BLaER1 (cell line): ENCODE results near the gene ZBED3.

ENCODE experiments used
- H3K27ac ChIP-seq: shearing (Covaris generic); formaldehyde crosslinking; 2 replicates; pipeline ENCODE4 v1.8.1; 2022
- H3K27me3 ChIP-seq: shearing (Covaris generic); formaldehyde crosslinking; 2 replicates; pipeline ENCODE4 v1.8.1; 2022
- H3K36me3 ChIP-seq: shearing (Covaris generic); formaldehyde crosslinking; 2 replicates; pipeline ENCODE4 v1.8.1; 2022
- H3K4me1 ChIP-seq: shearing (Covaris generic); formaldehyde crosslinking; 2 replicates; pipeline ENCODE4 v1.8.1; 2022
- H3K4me2 ChIP-seq: shearing (Covaris generic); formaldehyde crosslinking; 2 replicates; pipeline ENCODE4 v1.8.1; 2022
- H3K4me3 ChIP-seq: shearing (Covaris generic); formaldehyde crosslinking; 2 replicates; pipeline ENCODE4 v1.8.1; 2022
- H3K9ac ChIP-seq: shearing (Covaris generic); formaldehyde crosslinking; 2 replicates; pipeline ENCODE4 v1.8.1; 2022
- H3K9me3 ChIP-seq: shearing (Covaris generic); formaldehyde crosslinking; 2 replicates; pipeline ENCODE4 v1.8.1; 2022
- H4K20me1 ChIP-seq: shearing (Covaris generic); formaldehyde crosslinking; 2 replicates; pipeline ENCODE4 v1.8.1; 2022
- Cebpa-rat ChIP-seq: shearing (Covaris generic); IDR thresholded peaks from 2 replicates; pipeline ENCODE4 v1.8.1; 2022

Gene ZBED3

GRCh38 chr5:77077829-77078176, 9.3 kb downstream of the ZBED3 start:
- H3K27me3 ChIP-seq, result peaks cover 19% of the 10 kb centered on the region; the same call in 1 of the 2 replicates
- TF ChIP-seq Cebpa-rat, result no peak
- no peaks in the 10 kb centered on the region; the same call in 1 of the 2 replicates for H3K4me1 ChIP-seq
- H4K20me1 ChIP-seq, result peaks cover 62% of the 10 kb centered on the region
- peak overlapping the region; percentile 48; the same call in 1 of the 2 replicates for H3K9ac ChIP-seq
- H3K27ac ChIP-seq, result no peak overlapping the region
- peaks cover 8% of the 10 kb centered on the region; the same call in 1 of the 2 replicates for H3K9me3 ChIP-seq
- H3K4me2 ChIP-seq, result peak overlapping the region; percentile 71
- peaks cover 58% of the 10 kb centered on the region for H3K36me3 ChIP-seq
- peak overlapping the region; percentile 69 for H3K4me3 ChIP-seq

- Histone ChIP-seq H3K27me3 (peaks cover 19% of the 10 kb centered on the region; the same call in 1 of the 2 replicates), H3K9ac (peak overlapping the region; percentile 48), H3K36me3 (peaks cover 52% of the 10 kb centered on the region), H3K9me3 (peaks cover 8% of the 10 kb centered on the region; the same call in 1 of the 2 replicates), H4K20me1 (peaks cover 62% of the 10 kb centered on the region), H3K4me2 (peak overlapping the region; percentile 71), H3K27ac (0 out of 2 replicates have a peak overlapping the region, but pooled peaks have one; percentile 51), H3K4me1 (no peaks in the 10 kb centered on the region; the same call in 1 of the 2 replicates), H3K4me3 (peak overlapping the region; percentile 69)
- no peak for TF ChIP-seq Cebpa-rat
Measured at GRCh38 chr5:77076961-77077828, 9.9 kb downstream of the ZBED3 start.

- peaks cover 19% of the 10 kb centered on the region; the same call in 1 of the 2 replicates for H3K27me3 ChIP-seq
- no peak for TF ChIP-seq Cebpa-rat
- no peak overlapping the region for H3K4me3 ChIP-seq
- peaks cover 8% of the 10 kb centered on the region; the same call in 1 of the 2 replicates for H3K9me3 ChIP-seq
- H3K9ac ChIP-seq, result no peak overlapping the region
- peaks cover 48% of the 10 kb centered on the region for H4K20me1 ChIP-seq
- no peak overlapping the region for H3K27ac ChIP-seq
- H3K4me2 ChIP-seq, result no peak overlapping the region
- H3K36me3 ChIP-seq, result peaks cover 51% of the 10 kb centered on the region
- no peaks in the 10 kb centered on the region; the same call in 1 of the 2 replicates for H3K4me1 ChIP-seq
Measured at GRCh38 chr5:77074745-77075144, 12.3 kb downstream of the ZBED3 start.

GRCh38 chr5:77073667-77074066, 13.4 kb downstream of the ZBED3 start:
- Histone ChIP-seq H3K4me1 (no peaks in the 10 kb centered on the region; the same call in 1 of the 2 replicates), H3K36me3 (peaks cover 61% of the 10 kb centered on the region), H3K4me2 (no peak overlapping the region), H3K9me3 (peaks cover 8% of the 10 kb centered on the region), H3K27ac (no peak overlapping the region), H4K20me1 (peaks cover 37% of the 10 kb centered on the region), H3K27me3 (peaks cover 19% of the 10 kb centered on the region; the same call in 1 of the 2 replicates), H3K9ac (no peak overlapping the region), H3K4me3 (no peak overlapping the region)
- TF ChIP-seq Cebpa-rat, result no peak

- no peaks in the 10 kb centered on the region for H3K4me1 ChIP-seq
- H3K36me3 ChIP-seq, result peaks cover 75% of the 10 kb centered on the region
- no peak overlapping the region for H3K4me3 ChIP-seq
- no peak for TF ChIP-seq Cebpa-rat
- H3K4me2 ChIP-seq, result no peak overlapping the region
- H3K9me3 ChIP-seq, result no peaks in the 10 kb centered on the region; the same call in 1 of the 2 replicates
- H3K27me3 ChIP-seq, result no peaks in the 10 kb centered on the region
- H4K20me1 ChIP-seq, result no peaks in the 10 kb centered on the region
- H3K9ac ChIP-seq, result no peak overlapping the region
- H3K27ac ChIP-seq, result no peak overlapping the region
Measured at GRCh38 chr5:77066823-77067442, 20.2 kb downstream of the ZBED3 start.

GRCh38 chr5:77066184-77066583, 20.9 kb downstream of the ZBED3 start:
- Histone ChIP-seq H3K9me3 (no peaks in the 10 kb centered on the region; the same call in 1 of the 2 replicates), H4K20me1 (no peaks in the 10 kb centered on the region), H3K4me1 (no peaks in the 10 kb centered on the region), H3K9ac (no peak overlapping the region), H3K36me3 (peaks cover 83% of the 10 kb centered on the region), H3K27me3 (no peaks in the 10 kb centered on the region), H3K4me2 (no peak overlapping the region), H3K4me3 (no peak overlapping the region), H3K27ac (no peak overlapping the region)
- no peak for TF ChIP-seq Cebpa-rat

GRCh38 chr5:77065256-77065655, 21.8 kb downstream of the ZBED3 start:
- no peaks in the 10 kb centered on the region for H3K27me3 ChIP-seq
- H3K4me3 ChIP-seq, result no peak overlapping the region
- peaks cover 83% of the 10 kb centered on the region for H3K36me3 ChIP-seq
- no peak for TF ChIP-seq Cebpa-rat
- H4K20me1 ChIP-seq, result no peaks in the 10 kb centered on the region
- H3K27ac ChIP-seq, result no peak overlapping the region
- H3K9me3 ChIP-seq, result no peaks in the 10 kb centered on the region; the same call in 1 of the 2 replicates
- no peak overlapping the region for H3K4me2 ChIP-seq
- no peak overlapping the region for H3K9ac ChIP-seq
- H3K4me1 ChIP-seq, result no peaks in the 10 kb centered on the region

- Histone ChIP-seq H3K4me2 (no peak overlapping the region), H3K27me3 (no peaks in the 10 kb centered on the region), H3K9me3 (peaks cover 5% of the 10 kb centered on the region; the same call in 1 of the 2 replicates), H3K4me1 (no peaks in the 10 kb centered on the region), H3K4me3 (no peak overlapping the region), H3K36me3 (peaks cover 83% of the 10 kb centered on the region), H3K9ac (no peak overlapping the region), H3K27ac (no peak overlapping the region), H4K20me1 (no peaks in the 10 kb centered on the region)
- TF ChIP-seq Cebpa-rat, result no peak
Measured at GRCh38 chr5:77064040-77064439, 23.0 kb downstream of the ZBED3 start.

- no peaks in the 10 kb centered on the region for H4K20me1 ChIP-seq
- H3K4me1 ChIP-seq, result no peaks in the 10 kb centered on the region
- no peak overlapping the region for H3K9ac ChIP-seq
- H3K9me3 ChIP-seq, result peaks cover 1% of the 10 kb centered on the region
- no peak overlapping the region for H3K27ac ChIP-seq
- H3K27me3 ChIP-seq, result no peaks in the 10 kb centered on the region
- TF ChIP-seq Cebpa-rat, result no peak
- no peak overlapping the region for H3K4me2 ChIP-seq
- H3K4me3 ChIP-seq, result no peak overlapping the region
- peaks cover 71% of the 10 kb centered on the region for H3K36me3 ChIP-seq
Measured at GRCh38 chr5:77046416-77047073, 40.5 kb downstream of the ZBED3 start.
